GM13977 (cell line): ENCODE measurements around the gene LIN7A.

Experiments used
- DNase-seq: peaks from one replicate; pipeline ENCODE4 v3.0.0; 2012; ENCODE audit warnings: low spot score
- CTCF ChIP-seq: IDR thresholded peaks from 2 replicates; pipeline ENCODE4 v1.5.1; 2012; ENCODE audit warnings: mild to moderate bottlenecking, control low read depth; ENCODE audit not compliant: insufficient read depth; ENCODE audit errors: extremely low read depth, missing control alignments
- in situ Hi-C: fragments of 300-500 bp; cut with MboI; formaldehyde crosslinking; loops from one replicate; pipeline ENCODE4 v1.12.0; 2022; ENCODE audit warnings: low sequenced_read_pairs, low pct_unique_long_range_greater_than_20kb, mixed read lengths, inconsistent platforms; ENCODE audit not compliant: unreplicated experiment

The LIN7A gene

GRCh38 chr12:80830533-80831088 is 107.1 kb downstream of the LIN7A start:
- in situ Hi-C loops: no loop called here
- DNase-seq: no peak
- no peak for TF ChIP-seq CTCF

- in situ Hi-C loops: no loop called here
These were observed 108.0 kb downstream of the LIN7A start for GRCh38 chr12:80829767-80830166.

GRCh38 chr12:80825506-80825905 is 112.2 kb downstream of the LIN7A start:
- no peak for TF ChIP-seq CTCF
- in situ Hi-C loops: no loop called here
- no peak for DNase-seq

More at GRCh38 chr12:80829767-80830166, 108.0 kb downstream of the LIN7A start:
- no peak for DNase-seq
- TF ChIP-seq CTCF: no peak

- TF ChIP-seq CTCF: no peak
- in situ Hi-C loops: no loop called here
- no peak for DNase-seq
These were observed 114.3 kb downstream of the LIN7A start for GRCh38 chr12:80823393-80823792.

- in situ Hi-C loops: no loop called here
- TF ChIP-seq CTCF: no peak
- DNase-seq: no peak
These were observed 116.2 kb downstream of the LIN7A start for GRCh38 chr12:80821513-80822000.

- DNase-seq: no peak
- no peak for TF ChIP-seq CTCF
- in situ Hi-C loops: no loop called here
These were observed 118.9 kb downstream of the LIN7A start for GRCh38 chr12:80818878-80819277.
